GM18505 (cell line): ENCODE measurements around the gene LAMB4.

Experiments used
- ATAC-seq: cut with Tn5 transposase; IDR thresholded peaks from one replicate; pipeline ENCODE4 v1.9.1; 2021; ENCODE audit not compliant: unreplicated experiment
- POLR2A ChIP-seq: IDR thresholded peaks from 4 replicates; pipeline ENCODE4 v1.6.1; 2011; ENCODE audit warnings: borderline replicate concordance; ENCODE audit not compliant: insufficient read depth, insufficient read length; ENCODE audit errors: extremely low read depth

Gene LAMB4

GRCh38 chr7:108112683-108113082 lies 17.5 kb downstream of the LAMB4 start:
- no peak for ATAC-seq
- no peak for TF ChIP-seq POLR2A

GRCh38 chr7:108109221-108109908 lies 20.8 kb downstream of the LAMB4 start:
- no peak for TF ChIP-seq POLR2A
- ATAC-seq: no peak

GRCh38 chr7:108108131-108108530 lies 22.0 kb downstream of the LAMB4 start:
- no peak for TF ChIP-seq POLR2A
- no peak for ATAC-seq

GRCh38 chr7:108104324-108104723 lies 25.8 kb downstream of the LAMB4 start:
- TF ChIP-seq POLR2A: no peak
- ATAC-seq: no peak

GRCh38 chr7:108103558-108104298 lies 26.4 kb downstream of the LAMB4 start:
- TF ChIP-seq POLR2A: no peak

GRCh38 chr7:108102671-108103312 lies 27.4 kb downstream of the LAMB4 start:
- no peak for TF ChIP-seq POLR2A
- no peak for ATAC-seq

More at GRCh38 chr7:108103558-108104298, 26.4 kb downstream of the LAMB4 start:
- ATAC-seq: no peak

DNA sequence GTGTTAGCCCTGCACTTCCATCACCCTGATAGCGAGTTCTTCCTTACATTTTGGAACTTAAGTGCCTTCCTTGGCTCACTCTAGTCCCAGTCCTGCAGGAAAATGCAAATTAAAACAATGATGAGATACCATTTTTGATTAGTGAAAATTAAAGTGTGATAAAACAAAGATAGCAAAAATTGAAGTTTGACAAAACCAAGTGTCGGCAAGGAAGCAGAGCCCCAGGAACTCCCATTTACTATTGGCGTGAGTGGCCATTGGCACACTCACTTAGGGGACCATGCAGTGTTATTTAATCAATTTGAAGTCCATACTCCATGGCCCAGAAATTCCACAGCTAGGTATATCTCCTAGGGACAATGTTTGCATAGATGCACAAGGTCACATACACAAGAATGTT lies 28.4 kb downstream of the LAMB4 start:
- no peak for TF ChIP-seq POLR2A
- no peak for ATAC-seq

GRCh38 chr7:108099713-108100112 lies 30.4 kb downstream of the LAMB4 start:
- no peak for TF ChIP-seq POLR2A

GRCh38 chr7:108097703-108098102 lies 32.5 kb downstream of the LAMB4 start:
- no peak for ATAC-seq

More at GRCh38 chr7:108099713-108100112, 30.4 kb downstream of the LAMB4 start:
- ATAC-seq: no peak

DNA sequence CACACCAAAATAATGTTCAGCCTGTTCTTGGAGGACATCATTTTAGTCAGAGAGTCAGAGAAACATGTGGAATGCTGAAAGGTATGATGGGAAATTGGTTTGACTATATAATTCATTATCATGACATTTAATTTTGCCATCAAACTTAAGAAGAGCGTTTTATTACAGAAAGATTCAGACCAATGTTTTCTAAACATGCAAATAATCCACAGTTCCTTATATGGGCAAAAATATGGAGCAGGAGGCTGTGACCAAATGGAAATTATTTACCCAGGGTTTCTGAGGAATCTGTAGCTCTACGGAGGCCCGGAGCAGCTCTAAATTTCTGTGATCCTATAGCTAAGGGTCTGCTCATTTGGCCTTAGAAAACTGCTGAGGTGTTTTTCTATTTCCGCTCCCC lies 33.2 kb downstream of the LAMB4 start:
- no peak for TF ChIP-seq POLR2A
- no peak for ATAC-seq

More at GRCh38 chr7:108097703-108098102, 32.5 kb downstream of the LAMB4 start:
- TF ChIP-seq POLR2A: no peak

DNA sequence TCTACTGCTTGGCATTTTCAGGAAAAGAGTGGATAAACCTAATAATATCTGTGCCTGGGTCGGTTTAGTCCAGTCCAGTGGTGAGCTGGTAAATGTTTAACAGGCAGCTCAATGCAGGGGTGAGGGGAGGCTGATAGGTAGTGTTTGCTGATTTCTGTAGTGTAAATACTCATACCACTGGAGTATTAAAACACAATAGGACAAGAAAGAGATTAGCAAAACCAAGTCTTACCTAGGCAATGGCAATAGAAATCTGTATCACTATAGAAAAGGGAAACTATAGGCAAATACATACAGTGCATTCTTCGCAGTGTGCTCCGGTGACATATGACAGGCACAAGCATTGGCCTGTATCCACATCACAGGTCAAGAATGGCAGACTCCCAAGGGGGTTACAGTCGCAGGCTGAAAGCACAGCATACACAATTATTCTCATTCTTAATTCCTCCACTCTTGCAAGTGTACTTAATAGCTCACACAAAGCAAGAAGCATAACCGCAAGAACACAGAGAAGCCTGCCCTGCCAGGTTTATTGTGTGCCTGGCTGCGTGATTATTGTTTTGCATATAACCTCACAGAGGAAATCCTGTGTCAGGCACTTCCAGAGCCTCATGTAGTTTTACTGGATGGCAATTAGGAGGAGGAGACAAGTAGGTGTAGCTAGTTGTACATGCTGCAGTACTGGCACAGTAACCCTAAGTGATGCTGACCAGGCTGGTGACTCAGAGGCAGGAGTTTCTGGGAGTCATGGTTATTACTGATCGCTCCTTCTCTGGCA lies 35.0 kb downstream of the LAMB4 start:
- no peak for ATAC-seq
- no peak for TF ChIP-seq POLR2A

GRCh38 chr7:108094346-108094745 lies 35.8 kb downstream of the LAMB4 start:
- ATAC-seq: no peak
- TF ChIP-seq POLR2A: no peak

- no peak for TF ChIP-seq POLR2A
- no peak for ATAC-seq
Observed at GRCh38 chr7:108093851-108094331, 36.3 kb downstream of the LAMB4 start.
